ENCODE data around the gene URM1.

- TF ChIP-seq, protein P1, sequence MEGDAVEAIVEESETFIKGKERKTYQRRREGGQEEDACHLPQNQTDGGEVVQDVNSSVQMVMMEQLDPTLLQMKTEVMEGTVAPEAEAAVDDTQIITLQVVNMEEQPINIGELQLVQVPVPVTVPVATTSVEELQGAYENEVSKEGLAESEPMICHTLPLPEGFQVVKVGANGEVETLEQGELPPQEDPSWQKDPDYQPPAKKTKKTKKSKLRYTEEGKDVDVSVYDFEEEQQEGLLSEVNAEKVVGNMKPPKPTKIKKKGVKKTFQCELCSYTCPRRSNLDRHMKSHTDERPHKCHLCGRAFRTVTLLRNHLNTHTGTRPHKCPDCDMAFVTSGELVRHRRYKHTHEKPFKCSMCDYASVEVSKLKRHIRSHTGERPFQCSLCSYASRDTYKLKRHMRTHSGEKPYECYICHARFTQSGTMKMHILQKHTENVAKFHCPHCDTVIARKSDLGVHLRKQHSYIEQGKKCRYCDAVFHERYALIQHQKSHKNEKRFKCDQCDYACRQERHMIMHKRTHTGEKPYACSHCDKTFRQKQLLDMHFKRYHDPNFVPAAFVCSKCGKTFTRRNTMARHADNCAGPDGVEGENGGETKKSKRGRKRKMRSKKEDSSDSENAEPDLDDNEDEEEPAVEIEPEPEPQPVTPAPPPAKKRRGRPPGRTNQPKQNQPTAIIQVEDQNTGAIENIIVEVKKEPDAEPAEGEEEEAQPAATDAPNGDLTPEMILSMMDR (IDR thresholded peaks at IDR 0.05) = no peak
- TF ChIP-seq POLR2AphosphoS5 (IDR thresholded peaks at IDR 0.05; ENCODE audit: low read depth, low read length) = no peak
- no peak for TF ChIP-seq REST (IDR thresholded peaks at IDR 0.05; ENCODE audit: insufficient read depth in 1 of 2, low read depth in 2 of 2, low read length in 1 of 2)
- no peak for TF ChIP-seq SIN3A (IDR thresholded peaks at IDR 0.05; ENCODE audit: borderline replicate concordance, insufficient read depth, low read depth, low read length)
- no peak for TF ChIP-seq TCF7L2 (IDR thresholded peaks at IDR 0.05; ENCODE audit: low read depth, low read length)
Measured at GRCh38 chr9:128358090-128358489, 13.1 kb upstream of the URM1 start.

Measured in Panc1 (cell line).